Right lobe of liver (tissue), 4 donors: Measurements from ENCODE around the gene SGO1.

Source experiments
- POLR2A ChIP-seq: fragments of 450-650 bp; IDR thresholded peaks from one replicate; pipeline ENCODE4 v1.6.1; 2017; ENCODE audit warnings: antibody characterized with exemption, mild to moderate bottlenecking
- TF ChIP-seq, protein P1 (sequence below), 4 donors: fragments of 200-600 bp in 3 of 4; fragments of 450-650 bp in 1 of 4; IDR thresholded peaks; one replicate each; pipeline versions ENCODE4 v1.5.1 to v1.8.0; 2016 to 2022; ENCODE audit warnings: antibody characterized with exemption in 4 of 4, mild to moderate bottlenecking in 2 of 4
- donor health status: DM: no; HTN: no; CAD: no.
- donor health status: DM: no; HTN: no; CAD: no.
- donor health status: DM: no; HTN: yes; CAD: no.

- TF ChIP-seq, protein P1, sequence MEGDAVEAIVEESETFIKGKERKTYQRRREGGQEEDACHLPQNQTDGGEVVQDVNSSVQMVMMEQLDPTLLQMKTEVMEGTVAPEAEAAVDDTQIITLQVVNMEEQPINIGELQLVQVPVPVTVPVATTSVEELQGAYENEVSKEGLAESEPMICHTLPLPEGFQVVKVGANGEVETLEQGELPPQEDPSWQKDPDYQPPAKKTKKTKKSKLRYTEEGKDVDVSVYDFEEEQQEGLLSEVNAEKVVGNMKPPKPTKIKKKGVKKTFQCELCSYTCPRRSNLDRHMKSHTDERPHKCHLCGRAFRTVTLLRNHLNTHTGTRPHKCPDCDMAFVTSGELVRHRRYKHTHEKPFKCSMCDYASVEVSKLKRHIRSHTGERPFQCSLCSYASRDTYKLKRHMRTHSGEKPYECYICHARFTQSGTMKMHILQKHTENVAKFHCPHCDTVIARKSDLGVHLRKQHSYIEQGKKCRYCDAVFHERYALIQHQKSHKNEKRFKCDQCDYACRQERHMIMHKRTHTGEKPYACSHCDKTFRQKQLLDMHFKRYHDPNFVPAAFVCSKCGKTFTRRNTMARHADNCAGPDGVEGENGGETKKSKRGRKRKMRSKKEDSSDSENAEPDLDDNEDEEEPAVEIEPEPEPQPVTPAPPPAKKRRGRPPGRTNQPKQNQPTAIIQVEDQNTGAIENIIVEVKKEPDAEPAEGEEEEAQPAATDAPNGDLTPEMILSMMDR (IDR thresholded peaks at IDR 0.05): no peak
- no peak for TF ChIP-seq POLR2A
Observed at GRCh38 chr3:20142517-20142916, 43.5 kb downstream of the SGO1 start.
